MCF 10A (cell line): ENCODE results near the gene ZNF554. TPM values are rescaled to one million over a fixed set of nuclear protein-coding genes. Genes with fewer than 3 reads are reported as not detected.

ENCODE experiments used
- BruUV-seq: library from RNA; stranded (reverse); fragments of 400-500 nt; replicated peaks from 2 replicates; lab custom pipeline; 2021; lab: Mats Ljungman, UMichigan
- CTCF ChIA-PET: fragments of 300-600 bp; sonication (Branson Sonifier 250); formaldehyde crosslinking; extraction: SDS; loops from one replicate; lab custom pipeline; 2021; ENCODE audit warnings: antibody characterized with exemption, inconsistent platforms; lab: Yijun Ruan, JAX
- POLR2A ChIA-PET: fragments of 300-600, 350-650 bp; sonication (Branson Sonifier 250); formaldehyde crosslinking; extraction: SDS; loops from one replicate; lab custom pipeline; 2020; ENCODE audit warnings: antibody characterized with exemption, inconsistent platforms; lab: Yijun Ruan, JAX
- DNase-seq: peaks from one replicate; pipeline ENCODE4 v3.0.0-alpha.2; 2018; ENCODE audit not compliant: unreplicated experiment
- H3K27ac Mint-ChIP-seq: one replicate; pipeline ENCODE4 v1.8.0; 2022; ENCODE audit warnings: mild to moderate bottlenecking, low read depth, mixed read lengths; ENCODE audit not compliant: unreplicated experiment
- H3K27me3 Mint-ChIP-seq: one replicate; pipeline ENCODE4 v1.8.0; 2022; ENCODE audit warnings: mixed read lengths; ENCODE audit not compliant: insufficient read depth, unreplicated experiment
- H3K36me3 Mint-ChIP-seq: one replicate; pipeline ENCODE4 v1.8.0; 2022; ENCODE audit warnings: mild to moderate bottlenecking, moderate library complexity, mixed read lengths; ENCODE audit not compliant: insufficient read depth, unreplicated experiment
- H3K4me1 Mint-ChIP-seq: one replicate; pipeline ENCODE4 v1.8.0; 2022; ENCODE audit warnings: mixed read lengths; ENCODE audit not compliant: insufficient read depth, unreplicated experiment
- H3K4me3 Mint-ChIP-seq: one replicate; pipeline ENCODE4 v1.8.0; 2022; ENCODE audit warnings: mild to moderate bottlenecking, moderate library complexity, mixed read lengths; ENCODE audit not compliant: unreplicated experiment
- H3K9me3 Mint-ChIP-seq: one replicate; pipeline ENCODE4 v1.8.0; 2022; ENCODE audit warnings: mixed read lengths; ENCODE audit not compliant: unreplicated experiment
- intact Hi-C: fragments of 100-400 bp; cut with micrococcal nuclease; formaldehyde crosslinking; loops from 2 replicates; pipeline ENCODE4 v1.14.1; 2022
- total RNA-seq: library from RNA; stranded (reverse); gene quantifications from 2 replicates; pipeline ENCODE4 v1.2.3, GENCODE V29; 2022
- TF ChIP-seq, protein P1 (sequence below): fragments of 200-600 bp; IDR thresholded peaks from one replicate; pipeline ENCODE4 v1.8.0; 2022; ENCODE audit warnings: antibody characterized with exemption, mild to moderate bottlenecking; ENCODE audit not compliant: unreplicated experiment

ZNF554 gene
- total RNA-seq, 1 experiment from 2014 or later: 3.1 TPM

DNA sequence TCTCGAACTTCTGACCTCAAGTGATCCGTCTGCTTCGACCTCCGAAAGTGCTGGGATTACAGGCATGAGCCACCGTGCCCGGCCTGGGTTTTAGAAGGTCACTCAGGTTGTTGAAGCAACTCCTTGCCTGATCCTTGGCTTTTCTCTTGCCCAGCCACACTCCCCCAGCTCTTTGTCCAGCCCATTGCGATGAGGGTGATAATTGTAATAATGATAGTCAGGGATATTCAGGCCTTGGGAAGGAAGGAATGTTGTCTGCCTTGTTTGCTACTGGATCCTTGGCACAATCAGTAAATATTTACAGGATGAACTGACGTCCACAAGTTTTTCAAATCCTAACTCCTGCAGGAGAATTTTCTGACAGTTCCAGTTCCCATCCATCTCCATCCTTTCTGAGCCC, 32.6 kb upstream of the ZNF554 start:
- intact Hi-C loops: no loop called here

DNA sequence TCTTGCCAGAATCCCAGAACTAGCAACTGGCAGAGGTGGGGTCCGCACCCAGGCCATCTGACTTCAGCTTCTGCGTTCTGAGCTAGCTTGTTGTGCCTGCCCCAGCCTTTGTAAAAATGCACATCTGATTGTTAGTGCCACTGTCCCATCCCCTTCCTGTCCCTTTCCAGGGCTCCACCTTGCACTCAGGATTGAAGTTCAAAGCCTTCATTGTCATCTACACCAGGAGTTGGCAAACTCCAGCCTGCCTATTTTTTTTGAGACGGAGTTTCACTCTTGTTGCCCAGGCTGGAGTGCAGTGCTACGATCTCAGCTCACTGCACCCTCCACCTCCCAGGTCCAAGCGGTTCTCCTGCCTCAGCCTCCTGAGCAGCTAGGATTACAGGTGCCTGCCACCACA, 31.4 kb upstream of the ZNF554 start:
- Mint-ChIP-seq H3K27me3 (no peaks in the 10 kb centered on the region), H3K9me3 (no peaks in the 10 kb centered on the region), H3K36me3 (peaks cover 29% of the 10 kb centered on the region), H3K4me3 (no peak overlapping the region), H3K27ac (no peak overlapping the region), H3K4me1 (peaks cover 22% of the 10 kb centered on the region)
- CTCF ChIA-PET: interaction anchor here (1.1 kb wide), 1 partner anchor 28 kb away, joined by 3 read pairs; no protein-coding TSS in a partner anchor
- POLR2A ChIA-PET: no interaction called here
- no peak for DNase-seq
- BruUV-seq: no TSS peak
- intact Hi-C loops: no loop called here
- TF ChIP-seq, protein P1, sequence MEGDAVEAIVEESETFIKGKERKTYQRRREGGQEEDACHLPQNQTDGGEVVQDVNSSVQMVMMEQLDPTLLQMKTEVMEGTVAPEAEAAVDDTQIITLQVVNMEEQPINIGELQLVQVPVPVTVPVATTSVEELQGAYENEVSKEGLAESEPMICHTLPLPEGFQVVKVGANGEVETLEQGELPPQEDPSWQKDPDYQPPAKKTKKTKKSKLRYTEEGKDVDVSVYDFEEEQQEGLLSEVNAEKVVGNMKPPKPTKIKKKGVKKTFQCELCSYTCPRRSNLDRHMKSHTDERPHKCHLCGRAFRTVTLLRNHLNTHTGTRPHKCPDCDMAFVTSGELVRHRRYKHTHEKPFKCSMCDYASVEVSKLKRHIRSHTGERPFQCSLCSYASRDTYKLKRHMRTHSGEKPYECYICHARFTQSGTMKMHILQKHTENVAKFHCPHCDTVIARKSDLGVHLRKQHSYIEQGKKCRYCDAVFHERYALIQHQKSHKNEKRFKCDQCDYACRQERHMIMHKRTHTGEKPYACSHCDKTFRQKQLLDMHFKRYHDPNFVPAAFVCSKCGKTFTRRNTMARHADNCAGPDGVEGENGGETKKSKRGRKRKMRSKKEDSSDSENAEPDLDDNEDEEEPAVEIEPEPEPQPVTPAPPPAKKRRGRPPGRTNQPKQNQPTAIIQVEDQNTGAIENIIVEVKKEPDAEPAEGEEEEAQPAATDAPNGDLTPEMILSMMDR: no peak

More for the DNA sequence above, 32.6 kb upstream of the ZNF554 start:
- peak overlapping the region; percentile 92 for H3K4me3 Mint-ChIP-seq
- no peak overlapping the region for H3K27ac Mint-ChIP-seq
- POLR2A ChIA-PET: interaction anchor here (1.0 to 1.1 kb wide), 2 partner anchors 14 to 32 kb away, joined by 3 read pairs; partner anchors contain the start of gene ZNF554
- no peak for DNase-seq
- peaks cover 31% of the 10 kb centered on the region for H3K36me3 Mint-ChIP-seq
- no peaks in the 10 kb centered on the region for H3K9me3 Mint-ChIP-seq
- TF ChIP-seq, protein P1: no peak
- CTCF ChIA-PET: interaction anchor here (1.1 kb wide), 1 partner anchor 27 kb away, joined by 3 read pairs; no protein-coding TSS in a partner anchor
- H3K27me3 Mint-ChIP-seq: no peaks in the 10 kb centered on the region
- peaks cover 22% of the 10 kb centered on the region for H3K4me1 Mint-ChIP-seq
- no TSS peak for BruUV-seq

DNA sequence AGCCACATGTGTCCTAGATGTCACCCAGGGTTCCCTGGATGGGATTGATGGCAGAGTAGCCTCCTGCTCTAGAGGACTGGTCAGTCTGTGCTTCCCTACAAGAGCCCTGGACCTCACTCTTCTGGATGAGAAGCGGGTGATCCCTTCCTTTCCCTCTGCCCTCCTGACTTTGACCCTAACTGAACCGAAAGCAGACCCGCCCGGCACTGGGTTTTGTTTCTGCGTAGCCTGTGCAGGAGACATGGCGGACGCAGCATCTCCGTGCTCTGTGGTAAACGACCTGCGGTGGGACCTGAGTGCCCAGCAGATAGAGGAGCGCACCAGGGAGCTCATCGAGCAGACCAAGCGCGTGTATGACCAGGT, 29.5 kb upstream of the ZNF554 start:
- no TSS peak for BruUV-seq
- Mint-ChIP-seq H3K4me3 (no peak overlapping the region), H3K9me3 (no peaks in the 10 kb centered on the region), H3K4me1 (peaks cover 17% of the 10 kb centered on the region), H3K36me3 (peaks cover 35% of the 10 kb centered on the region), H3K27me3 (no peaks in the 10 kb centered on the region), H3K27ac (no peak overlapping the region)
- POLR2A ChIA-PET: interaction anchor here (0.7 kb wide), 1 partner anchor 29 kb away, joined by 3 read pairs; no protein-coding TSS in a partner anchor
- CTCF ChIA-PET: interaction anchor here (0.7 kb wide), 1 partner anchor 10 kb away, joined by 3 read pairs; no protein-coding TSS in a partner anchor
- intact Hi-C loops: no loop called here
- DNase-seq: no peak
- TF ChIP-seq, protein P1: no peak

DNA sequence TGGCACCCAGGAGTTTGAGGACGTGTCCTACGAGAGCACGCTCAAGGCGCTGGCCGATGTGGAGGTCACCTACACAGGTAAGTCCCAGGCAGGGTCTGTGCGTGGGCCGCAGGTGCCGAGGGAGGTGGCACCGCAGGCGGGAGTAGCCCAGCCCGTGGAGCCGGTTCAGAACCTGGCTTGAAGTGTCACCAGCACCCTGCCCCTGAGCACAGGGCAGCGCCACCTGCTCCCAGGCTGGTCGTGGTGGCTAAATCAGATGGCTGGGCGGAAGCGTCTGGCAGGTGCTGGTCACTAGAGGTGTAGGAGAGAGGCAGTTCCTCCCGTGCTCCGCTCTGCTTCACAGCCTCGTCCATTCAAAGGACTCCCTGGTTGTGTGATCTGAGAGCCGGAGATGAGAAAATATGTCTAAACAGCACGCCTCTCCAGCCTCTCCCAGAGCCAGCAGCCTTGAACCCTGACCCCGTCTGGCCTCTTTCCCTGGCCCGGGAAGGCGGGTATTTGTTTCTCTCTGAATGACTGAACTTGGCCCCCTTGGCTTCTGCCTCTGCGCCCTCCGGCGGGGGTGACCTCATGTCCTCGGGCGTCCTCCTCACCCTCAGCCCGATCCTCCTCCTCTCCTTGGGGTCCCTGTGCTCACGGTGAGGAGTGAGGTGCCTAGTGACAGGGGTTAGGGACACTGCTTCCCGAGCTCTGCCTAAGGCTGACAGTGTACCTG, 29.0 kb upstream of the ZNF554 start:
- H3K36me3 Mint-ChIP-seq: peaks cover 39% of the 10 kb centered on the region
- H3K27me3 Mint-ChIP-seq: no peaks in the 10 kb centered on the region
- no peak overlapping the region for H3K4me3 Mint-ChIP-seq
- H3K27ac Mint-ChIP-seq: no peak overlapping the region
- no peaks in the 10 kb centered on the region for H3K9me3 Mint-ChIP-seq
- CTCF ChIA-PET: interaction anchor here (0.7 kb wide), 1 partner anchor 9 kb away, joined by 3 read pairs; no protein-coding TSS in a partner anchor
- H3K4me1 Mint-ChIP-seq: peaks cover 16% of the 10 kb centered on the region
- BruUV-seq: no TSS peak
- intact Hi-C loops: no loop called here
- no peak for DNase-seq
- TF ChIP-seq, protein P1: no peak
- POLR2A ChIA-PET: interaction anchor here (0.7 kb wide), 1 partner anchor 29 kb away, joined by 3 read pairs; no protein-coding TSS in a partner anchor
